GM18499 (cell line): Measurements from ENCODE around the gene SLC37A1.

Experiments
- ATAC-seq: cut with Tn5 transposase; IDR thresholded peaks from one replicate; pipeline ENCODE4 v1.9.1; 2021; ENCODE audit warnings: moderate number of reproducible peaks; ENCODE audit not compliant: insufficient read depth, unreplicated experiment

SLC37A1 gene

GRCh38 chr21:42554251-42554961 lies 40.8 kb downstream of the SLC37A1 start:
- no peak for ATAC-seq

GRCh38 chr21:42555756-42556438 lies 42.2 kb downstream of the SLC37A1 start:
- ATAC-seq = no peak

- no peak for ATAC-seq
These were observed 42.8 kb downstream of the SLC37A1 start for GRCh38 chr21:42556476-42556875.

GRCh38 chr21:42556960-42557359 lies 43.3 kb downstream of the SLC37A1 start:
- ATAC-seq = no peak

GRCh38 chr21:42557420-42557819 lies 43.8 kb downstream of the SLC37A1 start:
- no peak for ATAC-seq

- no peak for ATAC-seq
These were observed 44.7 kb downstream of the SLC37A1 start for GRCh38 chr21:42558368-42558767.

- ATAC-seq = no peak
These were observed 45.2 kb downstream of the SLC37A1 start for GRCh38 chr21:42558846-42559245.

GRCh38 chr21:42559326-42559725 lies 45.7 kb downstream of the SLC37A1 start:
- no peak for ATAC-seq

- no peak for ATAC-seq
These were observed 47.0 kb downstream of the SLC37A1 start for GRCh38 chr21:42560517-42561179.

- ATAC-seq = no peak
These were observed 48.4 kb downstream of the SLC37A1 start for GRCh38 chr21:42561762-42562650.

GRCh38 chr21:42562816-42563215 lies 49.2 kb downstream of the SLC37A1 start:
- no peak for ATAC-seq

GRCh38 chr21:42563261-42563660 lies 49.6 kb downstream of the SLC37A1 start:
- ATAC-seq = no peak

- ATAC-seq = no peak
These were observed 50.0 kb downstream of the SLC37A1 start for GRCh38 chr21:42563686-42564085.

GRCh38 chr21:42564561-42564971 lies 50.9 kb downstream of the SLC37A1 start:
- ATAC-seq = no peak

- ATAC-seq = no peak
These were observed 51.7 kb downstream of the SLC37A1 start for GRCh38 chr21:42565206-42565810.

GRCh38 chr21:42565886-42566523 lies 52.4 kb downstream of the SLC37A1 start:
- no peak for ATAC-seq

GRCh38 chr21:42566524-42567213 lies 53.0 kb downstream of the SLC37A1 start:
- no peak for ATAC-seq

- ATAC-seq = no peak
These were observed 53.5 kb downstream of the SLC37A1 start for GRCh38 chr21:42567214-42567555.

GRCh38 chr21:42567861-42568260 lies 54.2 kb downstream of the SLC37A1 start:
- ATAC-seq = no peak
